HepG2 (cell line): ENCODE measurements around the gene CALU. TPM values are rescaled to one million over a fixed set of nuclear protein-coding genes. Genes with fewer than 3 reads are reported as not detected.

Experiments used
- CEBPB ChIP-seq: IDR thresholded peaks from 2 replicates; pipeline ENCODE4 v1.6.1; 2011; ENCODE audit warnings: low read depth, low read length, improper control_type of control experiment, borderline replicate concordance
- DBP ChIP-seq: sonication (generic); formaldehyde crosslinking; IDR thresholded peaks from 2 replicates; pipeline ENCODE4 v1.4.0; 2020; ENCODE audit warnings: missing genetic modification reagents; ENCODE audit errors: not compliant biosample characterization
- HMG20A ChIP-seq: IDR thresholded peaks from 2 replicates; pipeline ENCODE4 v1.6.1; 2016; ENCODE audit warnings: borderline replicate concordance
- HNRNPL ChIP-seq: fragments of 200-400 bp; formaldehyde crosslinking; IDR thresholded peaks from 2 replicates; pipeline ENCODE4 v1.6.1; 2017; ENCODE audit warnings: mild to moderate bottlenecking, low read depth, low read length
- KLF12 ChIP-seq: sonication (generic); formaldehyde crosslinking; IDR thresholded peaks from 2 replicates; pipeline ENCODE4 v1.4.0; 2020; ENCODE audit warnings: missing genetic modification reagents, borderline replicate concordance
- NCOA5 ChIP-seq: sonication (generic); formaldehyde crosslinking; IDR thresholded peaks from 2 replicates; pipeline ENCODE4 v1.4.0; 2020; ENCODE audit warnings: missing genetic modification reagents
- PBX2 ChIP-seq: IDR thresholded peaks from 2 replicates; pipeline ENCODE4 v1.6.1; 2016; ENCODE audit warnings: control low read depth
- POLR2AphosphoS5 ChIP-seq: IDR thresholded peaks from 2 replicates; pipeline ENCODE4 v1.6.1; 2012; ENCODE audit warnings: low read depth, low read length
- POLR2G ChIP-seq: fragments of 200-400 bp; formaldehyde crosslinking; IDR thresholded peaks from 2 replicates; pipeline ENCODE4 v1.6.1; 2018; ENCODE audit warnings: mild to moderate bottlenecking, low read depth, low read length, moderate library complexity
- RBM22 ChIP-seq: fragments of 200-400 bp; formaldehyde crosslinking; optimal IDR thresholded peaks from 2 replicates; pipeline ENCODE3; 2017; ENCODE audit warnings: mild to moderate bottlenecking, low read length, moderate library complexity
- REL ChIP-seq: sonication (generic); formaldehyde crosslinking; conservative IDR thresholded peaks from 2 replicates; pipeline ENCODE4 v1.8.0; 2022; ENCODE audit warnings: mild to moderate bottlenecking, missing genetic modification reagents, moderate library complexity
- RFX3 ChIP-seq: IDR thresholded peaks from 2 replicates; pipeline ENCODE4 v1.6.1; 2016; ENCODE audit warnings: missing biosample characterization, missing genetic modification reagents
- TARDBP ChIP-seq: sonication (generic); formaldehyde crosslinking; IDR thresholded peaks from 2 replicates; pipeline ENCODE4 v1.8.0; 2022; ENCODE audit warnings: mild to moderate bottlenecking, missing genetic modification reagents
- WIZ ChIP-seq: sonication (generic); formaldehyde crosslinking; IDR thresholded peaks from 2 replicates; pipeline ENCODE4 v1.5.1; 2020; ENCODE audit warnings: mild to moderate bottlenecking, missing genetic modification reagents
- ZBTB25 ChIP-seq: IDR thresholded peaks from 2 replicates; pipeline ENCODE4 v1.6.1; 2018; ENCODE audit warnings: missing genetic modification reagents
- ZMYM4 ChIP-seq: sonication (generic); formaldehyde crosslinking; IDR thresholded peaks from 2 replicates; pipeline ENCODE4 v1.8.1; 2023; ENCODE audit warnings: mild to moderate bottlenecking, missing genetic modification reagents
- ZNF317 ChIP-seq: sonication (generic); formaldehyde crosslinking; IDR thresholded peaks from 2 replicates; pipeline ENCODE4 v1.5.0; 2020; ENCODE audit warnings: mild to moderate bottlenecking, missing genetic modification reagents
- ZNF441 ChIP-seq: sonication (generic); formaldehyde crosslinking; IDR thresholded peaks from 2 replicates; pipeline ENCODE4 v1.7.0; 2021; ENCODE audit warnings: missing genetic modification reagents, borderline replicate concordance
- ZNF451 ChIP-seq: sonication (generic); formaldehyde crosslinking; IDR thresholded peaks from 2 replicates; pipeline ENCODE4 v1.5.0; 2020; ENCODE audit warnings: mild to moderate bottlenecking, missing genetic modification reagents
- ZNF550 ChIP-seq: sonication (generic); formaldehyde crosslinking; IDR thresholded peaks from 2 replicates; pipeline ENCODE4 v1.4.0; 2020; ENCODE audit warnings: mild to moderate bottlenecking, missing genetic modification reagents, borderline replicate concordance
- ZNF589 ChIP-seq: sonication (generic); formaldehyde crosslinking; conservative IDR thresholded peaks from 2 replicates; pipeline ENCODE4 v1.8.0; 2022; ENCODE audit warnings: mild to moderate bottlenecking, moderate library complexity, missing genetic modification reagents
- ZNF687 ChIP-seq: sonication (generic); formaldehyde crosslinking; IDR thresholded peaks from 2 replicates; pipeline ENCODE4 v1.5.1; 2020; ENCODE audit warnings: mild to moderate bottlenecking, missing genetic modification reagents, moderate library complexity
- ZNF772 ChIP-seq: sonication (generic); formaldehyde crosslinking; IDR thresholded peaks from 2 replicates; pipeline ENCODE4 v1.5.0; 2020; ENCODE audit warnings: mild to moderate bottlenecking, missing genetic modification reagents
- ZNF782 ChIP-seq: sonication (generic); formaldehyde crosslinking; IDR thresholded peaks from 2 replicates; pipeline ENCODE4 v1.4.0; 2020; ENCODE audit warnings: missing genetic modification reagents, mild to moderate bottlenecking, borderline replicate concordance
- ZNF784 ChIP-seq: sonication (generic); formaldehyde crosslinking; IDR thresholded peaks from 2 replicates; pipeline ENCODE4 v1.5.1; 2020; ENCODE audit warnings: missing genetic modification reagents, mild to moderate bottlenecking, borderline replicate concordance
- polyA plus RNA-seq, 8 experiments: library from polyadenylated mRNA; depleted of rRNA in 3 of 8; stranded (reverse) in 7 of 8; unstranded in 1 of 8; fragments of >200 nt; fragmentation: Illumina TruSeq in 4 of 8; extraction: Trizol in 4 of 8; gene quantifications; 2 replicates each; pipeline versions ENCODE4 v1.2.1 to v1.2.3, GENCODE V29; 2011 to 2016; ENCODE audit warnings: low read depth in 4 of 8, missing spikeins in 1 of 8, mixed read lengths in 1 of 8; ENCODE audit not compliant: insufficient read depth in 1 of 8
- total RNA-seq, 5 experiments: library from RNA; depleted of rRNA; stranded (reverse); fragments of >200 nt; fragmentation: Illumina TruSeq; extraction: Trizol; gene quantifications; 2 replicates each; pipeline ENCODE4 v1.2.3, GENCODE V29; 2016; ENCODE audit warnings: low read depth in 1 of 5

The CALU gene
- total and polyA plus RNA-seq, 2 of the 13 experiments (the other 11 are each of a cell fraction or from before 2014, with no cell fraction given) = 198 to 252 TPM

GRCh38 chr7:128774921-128775320 lies 35.8 kb downstream of the CALU start (continued):
- TF ChIP-seq ZNF782 (CRISPR knock-in tag) (no peak), WIZ (CRISPR knock-in tag) (no peak), RBM22 (peak; percentile 78), HNRNPL (0 out of 2 replicates have a peak, but pooled peaks have one; percentile 15), ZMYM4 (no peak), POLR2G (0 out of 2 replicates have a peak, but pooled peaks have one; percentile 55), ZNF784 (CRISPR knock-in tag) (no peak), ZNF772 (no peak), POLR2AphosphoS5 (peak; percentile 41), HMG20A (CRISPR knock-in tag) (no peak), REL (CRISPR knock-in tag) (no peak), RFX3 (CRISPR knock-in tag) (no peak), ZNF451 (CRISPR knock-in tag) (no peak), CEBPB (no peak), ZNF687 (CRISPR knock-in tag) (peak; percentile 29; the same call in 1 of the 2 replicates), ZNF317 (CRISPR knock-in tag) (no peak), KLF12 (CRISPR knock-in tag) (0 out of 2 replicates have a peak, but pooled peaks have one; percentile 11), DBP (CRISPR knock-in tag) (no peak), PBX2 (CRISPR knock-in tag) (no peak), NCOA5 (CRISPR knock-in tag) (no peak), ZNF550 (CRISPR knock-in tag) (no peak), ZNF589 (CRISPR knock-in tag) (no peak), TARDBP (CRISPR knock-in tag) (no peak), ZNF441 (CRISPR knock-in tag) (no peak), ZBTB25 (no peak)
